Measurements from ENCODE around the gene PARP12. TPM values are rescaled to one million over a fixed set of nuclear protein-coding genes. Genes with fewer than 3 reads are reported as not detected.

Gene PARP12
- total RNA-seq, 4 donors from 2014 or later = 22.7 to 81.0 (median 27.0) TPM

DNA sequence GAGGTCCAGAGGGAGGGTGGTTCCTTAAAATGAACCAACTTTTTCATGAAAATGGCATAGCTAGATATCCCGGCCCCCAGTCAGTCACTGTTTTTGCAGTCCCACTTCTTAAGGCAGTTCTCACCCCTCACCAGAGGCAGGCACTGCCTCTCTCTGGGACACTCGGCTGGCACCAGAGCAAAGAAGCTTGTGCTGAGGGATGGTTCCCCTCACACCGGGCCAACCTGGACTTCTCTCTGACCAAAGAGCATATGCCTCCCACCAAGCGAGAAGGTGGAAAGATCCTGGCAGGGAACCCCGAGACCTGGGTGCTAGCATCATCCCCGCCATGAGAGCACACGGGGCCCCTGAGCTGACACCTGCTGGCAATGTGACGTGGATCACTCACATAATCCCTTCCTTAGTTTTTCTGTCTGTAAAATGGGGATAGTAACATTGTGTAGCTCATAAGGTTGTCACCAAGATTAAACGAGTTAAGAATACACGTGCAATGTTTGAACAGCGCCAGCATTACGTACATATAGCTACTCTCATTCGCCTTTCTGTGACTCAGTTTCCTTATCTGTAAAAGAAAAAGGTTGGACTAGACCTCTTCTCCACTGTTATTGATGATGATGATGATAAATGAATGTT lies 88.5 kb downstream of the PARP12 start:
- no peak overlapping the region for H3K4me3 ChIP-seq
- H3K36me3 ChIP-seq = no peaks in the 10 kb centered on the region
- H3K9me3 ChIP-seq = no peaks in the 10 kb centered on the region
- H3K27ac ChIP-seq = no peak overlapping the region
- DNase-seq (ENCODE audit: low spot score in 2 of 2) = no peak
- no peaks in the 10 kb centered on the region for H3K27me3 ChIP-seq
- WGBS = 90% methylated on average over 13 of the region's 13 CpGs
- TF ChIP-seq, protein P1, sequence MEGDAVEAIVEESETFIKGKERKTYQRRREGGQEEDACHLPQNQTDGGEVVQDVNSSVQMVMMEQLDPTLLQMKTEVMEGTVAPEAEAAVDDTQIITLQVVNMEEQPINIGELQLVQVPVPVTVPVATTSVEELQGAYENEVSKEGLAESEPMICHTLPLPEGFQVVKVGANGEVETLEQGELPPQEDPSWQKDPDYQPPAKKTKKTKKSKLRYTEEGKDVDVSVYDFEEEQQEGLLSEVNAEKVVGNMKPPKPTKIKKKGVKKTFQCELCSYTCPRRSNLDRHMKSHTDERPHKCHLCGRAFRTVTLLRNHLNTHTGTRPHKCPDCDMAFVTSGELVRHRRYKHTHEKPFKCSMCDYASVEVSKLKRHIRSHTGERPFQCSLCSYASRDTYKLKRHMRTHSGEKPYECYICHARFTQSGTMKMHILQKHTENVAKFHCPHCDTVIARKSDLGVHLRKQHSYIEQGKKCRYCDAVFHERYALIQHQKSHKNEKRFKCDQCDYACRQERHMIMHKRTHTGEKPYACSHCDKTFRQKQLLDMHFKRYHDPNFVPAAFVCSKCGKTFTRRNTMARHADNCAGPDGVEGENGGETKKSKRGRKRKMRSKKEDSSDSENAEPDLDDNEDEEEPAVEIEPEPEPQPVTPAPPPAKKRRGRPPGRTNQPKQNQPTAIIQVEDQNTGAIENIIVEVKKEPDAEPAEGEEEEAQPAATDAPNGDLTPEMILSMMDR (IDR thresholded peaks at IDR 0.05) = no peak
- TF ChIP-seq EP300 (IDR thresholded peaks at IDR 0.05) (no peak), POLR2A (IDR thresholded peaks at IDR 0.05) (no peak), POLR2AphosphoS5 (IDR thresholded peaks at IDR 0.05) (no peak)
- no peaks in the 10 kb centered on the region for H3K4me1 ChIP-seq

Other genes starting within 250 kb of the PARP12 start
- 1 to 10 TPM; 1.4 to 2.4 (median 2.1) TPM for gene TBXAS1, start 233.7 kb downstream of the PARP12 start, total RNA-seq
- 100 to 1,000 TPM in 1 of 4 donors, 10 to 100 TPM in 3; 29.0 to 104 (median 35.1) TPM for gene KDM7A, start 114.0 kb upstream of the PARP12 start, total RNA-seq